IPS-18c (cell line): Measurements from ENCODE around the gene LRSAM1.

Experiments used
- H3K4me3 ChIP-seq: 2 replicates; pipeline ENCODE4 v1.7.0; 2013; ENCODE audit warnings: low read depth, mild to moderate bottlenecking, low read length, moderate library complexity; ENCODE audit not compliant: insufficient read depth
- H3K9me3 ChIP-seq: one replicate; pipeline ENCODE4 v1.6.1; 2013; ENCODE audit warnings: mild to moderate bottlenecking, low read length, moderate library complexity; ENCODE audit not compliant: control insufficient read depth, insufficient read depth

Gene LRSAM1

GRCh38 chr9:127534931-127535330 lies 83.6 kb downstream of the LRSAM1 start:
- no peaks in the 10 kb centered on the region for H3K9me3 ChIP-seq

GRCh38 chr9:127535396-127535795 lies 84.1 kb downstream of the LRSAM1 start:
- no peak overlapping the region for H3K4me3 ChIP-seq
- no peaks in the 10 kb centered on the region for H3K9me3 ChIP-seq

More at GRCh38 chr9:127534931-127535330, 83.6 kb downstream of the LRSAM1 start:
- no peak overlapping the region for H3K4me3 ChIP-seq

GRCh38 chr9:127535834-127536233 lies 84.5 kb downstream of the LRSAM1 start:
- H3K9me3 ChIP-seq, result no peaks in the 10 kb centered on the region
- no peak overlapping the region for H3K4me3 ChIP-seq

- Histone ChIP-seq H3K9me3 (no peaks in the 10 kb centered on the region), H3K4me3 (no peak overlapping the region)
Measured at GRCh38 chr9:127536499-127536898, 85.2 kb downstream of the LRSAM1 start.

GRCh38 chr9:127537014-127537413 lies 85.7 kb downstream of the LRSAM1 start:
- H3K9me3 ChIP-seq, result no peaks in the 10 kb centered on the region
- H3K4me3 ChIP-seq, result no peak overlapping the region

GRCh38 chr9:127537792-127538191 lies 86.5 kb downstream of the LRSAM1 start:
- Histone ChIP-seq H3K9me3 (no peaks in the 10 kb centered on the region), H3K4me3 (no peak overlapping the region)

- Histone ChIP-seq H3K4me3 (no peak overlapping the region), H3K9me3 (peaks cover 2% of the 10 kb centered on the region)
Measured at GRCh38 chr9:127538849-127539258, 87.5 kb downstream of the LRSAM1 start.

- Histone ChIP-seq H3K4me3 (no peak overlapping the region), H3K9me3 (peaks cover 2% of the 10 kb centered on the region)
Measured at GRCh38 chr9:127539259-127539981, 88.1 kb downstream of the LRSAM1 start.

- Histone ChIP-seq H3K9me3 (peaks cover 2% of the 10 kb centered on the region), H3K4me3 (no peak overlapping the region)
Measured at GRCh38 chr9:127539982-127540663, 88.8 kb downstream of the LRSAM1 start.

- H3K4me3 ChIP-seq, result no peak overlapping the region
Measured at GRCh38 chr9:127540664-127541041, 89.3 kb downstream of the LRSAM1 start.

GRCh38 chr9:127541176-127541575 lies 89.9 kb downstream of the LRSAM1 start:
- Histone ChIP-seq H3K9me3 (peaks cover 2% of the 10 kb centered on the region), H3K4me3 (no peak overlapping the region)

More at GRCh38 chr9:127540664-127541041, 89.3 kb downstream of the LRSAM1 start:
- H3K9me3 ChIP-seq, result peaks cover 2% of the 10 kb centered on the region

GRCh38 chr9:127541865-127542264 lies 90.6 kb downstream of the LRSAM1 start:
- no peak overlapping the region for H3K4me3 ChIP-seq

GRCh38 chr9:127543221-127543620 lies 91.9 kb downstream of the LRSAM1 start:
- Histone ChIP-seq H3K9me3 (peaks cover 2% of the 10 kb centered on the region), H3K4me3 (no peak overlapping the region)

More at GRCh38 chr9:127541865-127542264, 90.6 kb downstream of the LRSAM1 start:
- H3K9me3 ChIP-seq, result peaks cover 2% of the 10 kb centered on the region

GRCh38 chr9:127543973-127544533 lies 92.7 kb downstream of the LRSAM1 start:
- H3K4me3 ChIP-seq, result no peak overlapping the region
- H3K9me3 ChIP-seq, result peaks cover 2% of the 10 kb centered on the region

- H3K9me3 ChIP-seq, result peaks cover 2% of the 10 kb centered on the region
- no peak overlapping the region for H3K4me3 ChIP-seq
Measured at GRCh38 chr9:127545196-127546124, 94.2 kb downstream of the LRSAM1 start.

GRCh38 chr9:127546125-127546832 lies 95.0 kb downstream of the LRSAM1 start:
- H3K4me3 ChIP-seq, result no peak overlapping the region
- H3K9me3 ChIP-seq, result peaks cover 2% of the 10 kb centered on the region
